Kidney (tissue), 14 donors: ENCODE results near the gene DGKG. TPM values are rescaled to one million over a fixed set of nuclear protein-coding genes. Genes with fewer than 3 reads are reported as not detected.

Source experiments
- DNase-seq, 5 donors: peaks; one replicate each; pipeline ENCODE4 v3.0.0-alpha.2; 2013 to 2020
- FAIRE-seq: peaks from 2 replicates; lab custom pipeline; 2012; peaks lifted over from hg19 to GRCh38; lab: Jason Lieb, UNC
- H3K27ac ChIP-seq, 2 donors: one replicate each; pipeline ENCODE4 v1.7.0; 2013; ENCODE audit warnings: low read depth in 2 of 2, low read length in 2 of 2, inconsistent platforms in 1 of 2
- H3K27me3 ChIP-seq: one replicate; pipeline ENCODE4 v1.7.1; 2013; ENCODE audit warnings: low read length, inconsistent platforms; ENCODE audit not compliant: control insufficient read depth, insufficient read depth
- H3K36me3 ChIP-seq, 3 donors: one replicate each; pipeline versions ENCODE4 v1.7.0 to v1.7.1; 2013; ENCODE audit warnings: low read length in 3 of 3, control low read depth in 1 of 3, inconsistent platforms in 1 of 3; ENCODE audit not compliant: insufficient read depth in 3 of 3, control insufficient read depth in 2 of 3
- H3K4me1 ChIP-seq, 3 donors: one replicate each; pipeline versions ENCODE4 v1.7.0 to v1.7.1; 2013; ENCODE audit warnings: low read length in 3 of 3, inconsistent platforms in 1 of 3, low read depth in 1 of 3; ENCODE audit not compliant: control insufficient read depth in 2 of 3, insufficient read depth in 2 of 3
- H3K4me3 ChIP-seq, 3 donors: one replicate each; pipeline versions ENCODE4 v1.7.0 to v1.8.1; 2013; ENCODE audit warnings: low read length in 3 of 3, control low read depth in 1 of 3, inconsistent platforms in 1 of 3
- H3K9ac ChIP-seq, 3 donors: one replicate each; pipeline versions ENCODE4 v1.7.0 to v1.7.1; 2013; ENCODE audit warnings: low read length in 3 of 3, control low read depth in 1 of 3, inconsistent platforms in 1 of 3
- H3K9me3 ChIP-seq, 3 donors: one replicate each; pipeline versions ENCODE4 v1.7.0 to v1.7.1; 2013; ENCODE audit warnings: low read length in 3 of 3, control low read depth in 1 of 3, inconsistent platforms in 1 of 3; ENCODE audit not compliant: control insufficient read depth in 2 of 3, insufficient read depth in 1 of 3
- CTCF ChIP-seq: IDR thresholded peaks from 3 replicates; pipeline ENCODE4 v1.5.1; 2012; ENCODE audit warnings: mild to moderate bottlenecking, moderate library complexity, borderline replicate concordance; ENCODE audit not compliant: insufficient read depth; ENCODE audit errors: extremely low read depth
- intact Hi-C: fragments of 100-400 bp; cut with DNase I; formaldehyde crosslinking; loops from one replicate; pipeline ENCODE4 v1.11.1; 2022
- polyA plus RNA-seq: library from polyadenylated mRNA; stranded (reverse); fragments of 350-450 nt; fragmentation: Illumina TruSeq; extraction: RNeasy Lipid Tissue Mini Kit (QIAGEN cat#74804); gene quantifications from one replicate; pipeline ENCODE4 v1.2.3, GENCODE V29; 2014; ENCODE audit warnings: low read depth, low replicate concordance; ENCODE audit not compliant: insufficient read depth
- total RNA-seq: library from RNA; stranded (reverse); fragmentation: NEBNext Ultra II Directional; extraction: Animal tissue kit (Norgen Biotek cat#: 25700); gene quantifications from one replicate; pipeline ENCODE4 v1.2.1, GENCODE V29; 2021
- donor health status: control.
- donor health status: control.
- donor health status: control.
- donor health status: control.
- donor health status: control.
- donor health status: DM: yes; HTN: yes; CAD: no.
- donor health status: Normal renal cell carcinoma (clear cell type).

DGKG gene
- total and polyA plus RNA-seq, 2 donors from 2014 or later, result 0.95 to 11.4 TPM

GRCh38 chr3:186138272-186138981, 223.6 kb downstream of the DGKG start:
- no peak for FAIRE-seq
- no peaks in the 10 kb centered on the region for H3K9me3 ChIP-seq

GRCh38 chr3:186137051-186137685, 224.9 kb downstream of the DGKG start:
- Histone ChIP-seq H3K4me3 (no peak overlapping the region), H3K9me3 (no peaks in the 10 kb centered on the region), H3K27ac (no peak overlapping the region), H3K9ac (no peak overlapping the region), H3K4me1 (no peaks in the 10 kb centered on the region), H3K36me3 (no peaks in the 10 kb centered on the region), H3K27me3 (no peaks in the 10 kb centered on the region)
- no peak for DNase-seq
- intact Hi-C loops, result no loop called here
- TF ChIP-seq CTCF, result no peak
- no peak for FAIRE-seq

More at GRCh38 chr3:186138272-186138981, 223.6 kb downstream of the DGKG start:
- Histone ChIP-seq H3K4me1 (no peaks in the 10 kb centered on the region), H3K9ac (no peak overlapping the region), H3K27me3 (no peaks in the 10 kb centered on the region), H3K27ac (no peak overlapping the region), H3K36me3 (no peaks in the 10 kb centered on the region), H3K4me3 (no peak overlapping the region)
- no peak for TF ChIP-seq CTCF
- intact Hi-C loops, result no loop called here
- DNase-seq, result no peak

GRCh38 chr3:186133980-186134379, 228.1 kb downstream of the DGKG start:
- Histone ChIP-seq H3K36me3 (no peaks in the 10 kb centered on the region), H3K4me1 (no peaks in the 10 kb centered on the region), H3K9ac (no peak overlapping the region), H3K9me3 (no peaks in the 10 kb centered on the region), H3K4me3 (no peak overlapping the region), H3K27ac (no peak overlapping the region), H3K27me3 (no peaks in the 10 kb centered on the region)
- no peak for DNase-seq
- intact Hi-C loops, result no loop called here
- no peak for FAIRE-seq
- no peak for TF ChIP-seq CTCF
